Keratinocyte (primary cell): ENCODE data around the gene ADGRV1. TPM values are rescaled to one million over a fixed set of nuclear protein-coding genes. Genes with fewer than 3 reads are reported as not detected.

Experiments
- DNase-seq: peaks from one replicate; pipeline ENCODE4 v3.0.0-alpha.2; 2011; ENCODE audit warnings: low read depth, missing footprints, low spot score
- FAIRE-seq: peaks from 2 replicates; lab custom pipeline; 2011; peaks lifted over from hg19 to GRCh38; lab: Jason Lieb, UNC
- H2AFZ ChIP-seq: 2 replicates; pipeline ENCODE4 v1.6.0; 2012; ENCODE audit warnings: low read length, control low read depth, inconsistent platforms; ENCODE audit not compliant: control insufficient read depth
- H3K27ac ChIP-seq: 2 replicates; pipeline ENCODE4 v1.5.1; 2011; ENCODE audit warnings: low read length; ENCODE audit not compliant: control insufficient read depth, insufficient read depth
- H3K27me3 ChIP-seq: 3 replicates; pipeline ENCODE4 v1.6.0; 2011; ENCODE audit warnings: low read length; ENCODE audit not compliant: control insufficient read depth, insufficient read depth; ENCODE audit errors: extremely low read depth
- H3K36me3 ChIP-seq, 2 experiments: 2 replicates in 1 of 2; 3 replicates in 1 of 2; pipeline ENCODE4 v1.5.1; 2011; ENCODE audit warnings: low read length in 2 of 2, mild to moderate bottlenecking in 1 of 2; ENCODE audit not compliant: control insufficient read depth in 2 of 2, insufficient read depth in 2 of 2; ENCODE audit errors: extremely low read depth in 1 of 2
- H3K4me1 ChIP-seq: 3 replicates; pipeline ENCODE4 v1.5.1; 2011; ENCODE audit warnings: low read length; ENCODE audit not compliant: control insufficient read depth, insufficient read depth; ENCODE audit errors: extremely low read depth
- H3K4me2 ChIP-seq: 3 replicates; pipeline ENCODE4 v1.6.0; 2011; ENCODE audit warnings: low read depth, low read length; ENCODE audit not compliant: control insufficient read depth, insufficient read depth; ENCODE audit errors: extremely low read depth
- H3K4me3 ChIP-seq, 3 experiments: fragments of 200-600 bp in 1 of 3; sonication (generic) in 1 of 3; 2 replicates in 2 of 3; 3 replicates in 1 of 3; pipeline ENCODE4 v1.5.1; 2011 to 2016; ENCODE audit warnings: low read length in 3 of 3, mild to moderate bottlenecking in 3 of 3, control low read depth in 2 of 3, inconsistent platforms in 1 of 3, low read depth in 1 of 3, mixed read lengths in 1 of 3, mixed run types in 1 of 3, moderate library complexity in 1 of 3; ENCODE audit not compliant: control insufficient read depth in 2 of 3, insufficient read depth in 2 of 3; ENCODE audit errors: extremely low read depth in 1 of 3
- H3K79me2 ChIP-seq: 2 replicates; pipeline ENCODE4 v1.6.0; 2012; ENCODE audit warnings: low read length; ENCODE audit not compliant: control insufficient read depth, insufficient read depth
- H3K9ac ChIP-seq: 3 replicates; pipeline ENCODE4 v1.6.0; 2011; ENCODE audit warnings: low read length; ENCODE audit not compliant: control insufficient read depth, insufficient read depth; ENCODE audit errors: extremely low read depth
- H3K9me1 ChIP-seq: 3 replicates; pipeline ENCODE4 v1.6.0; 2011; ENCODE audit warnings: low read length; ENCODE audit not compliant: control insufficient read depth, insufficient read depth; ENCODE audit errors: extremely low read depth
- H3K9me3 ChIP-seq: 2 replicates; pipeline ENCODE4 v1.5.1; 2012; ENCODE audit warnings: low read depth, low read length; ENCODE audit not compliant: control insufficient read depth
- H4K20me1 ChIP-seq: 3 replicates; pipeline ENCODE4 v1.6.0; 2011; ENCODE audit warnings: low read length; ENCODE audit not compliant: control insufficient read depth, insufficient read depth; ENCODE audit errors: extremely low read depth
- EZH2 ChIP-seq: IDR thresholded peaks from one replicate; pipeline ENCODE4 v1.6.1; 2012; ENCODE audit warnings: inconsistent platforms, mild to moderate bottlenecking, low read length, moderate library complexity
- dilution Hi-C: fragments of 300-500 bp; cut with MboI; formaldehyde crosslinking; loops from one replicate; pipeline ENCODE4 v1.7.0; 2020; ENCODE audit warnings: low sequenced_read_pairs; ENCODE audit not compliant: extremely low pct_ligation_motif_present
- polyA plus RNA-seq, 5 experiments: library from polyadenylated mRNA; depleted of rRNA in 3 of 5; stranded (reverse) in 3 of 5; stranded (forward) in 1 of 5; unstranded in 1 of 5; fragments of >200 nt; gene quantifications; 1 replicate in 1 of 5; 2 replicates in 3 of 5; 3 replicates in 1 of 5; pipeline versions ENCODE4 v1.2.1 to v1.2.3, GENCODE V29; 2011 to 2012; ENCODE audit warnings: missing spikeins in 2 of 5, low read depth in 1 of 5, low replicate concordance in 1 of 5
- TF ChIP-seq, protein P1 (sequence below), 3 experiments: IDR thresholded peaks in 1 of 3; conservative IDR thresholded peaks in 1 of 3; optimal IDR thresholded peaks in 1 of 3; 2 replicates in 2 of 3; 3 replicates in 1 of 3; pipeline versions ENCODE3 to v1.5.1; 2011; ENCODE audit warnings: low read length in 3 of 3, mild to moderate bottlenecking in 3 of 3, moderate library complexity in 2 of 3, control low read depth in 1 of 3, inconsistent platforms in 1 of 3; ENCODE audit not compliant: insufficient read depth in 2 of 3; ENCODE audit errors: extremely low read depth in 1 of 3

ADGRV1 gene
- polyA plus RNA-seq, 1 donor (not counting 4 experiments of a cell fraction or from before 2014, with no cell fraction given): 0.05 TPM

DNA sequence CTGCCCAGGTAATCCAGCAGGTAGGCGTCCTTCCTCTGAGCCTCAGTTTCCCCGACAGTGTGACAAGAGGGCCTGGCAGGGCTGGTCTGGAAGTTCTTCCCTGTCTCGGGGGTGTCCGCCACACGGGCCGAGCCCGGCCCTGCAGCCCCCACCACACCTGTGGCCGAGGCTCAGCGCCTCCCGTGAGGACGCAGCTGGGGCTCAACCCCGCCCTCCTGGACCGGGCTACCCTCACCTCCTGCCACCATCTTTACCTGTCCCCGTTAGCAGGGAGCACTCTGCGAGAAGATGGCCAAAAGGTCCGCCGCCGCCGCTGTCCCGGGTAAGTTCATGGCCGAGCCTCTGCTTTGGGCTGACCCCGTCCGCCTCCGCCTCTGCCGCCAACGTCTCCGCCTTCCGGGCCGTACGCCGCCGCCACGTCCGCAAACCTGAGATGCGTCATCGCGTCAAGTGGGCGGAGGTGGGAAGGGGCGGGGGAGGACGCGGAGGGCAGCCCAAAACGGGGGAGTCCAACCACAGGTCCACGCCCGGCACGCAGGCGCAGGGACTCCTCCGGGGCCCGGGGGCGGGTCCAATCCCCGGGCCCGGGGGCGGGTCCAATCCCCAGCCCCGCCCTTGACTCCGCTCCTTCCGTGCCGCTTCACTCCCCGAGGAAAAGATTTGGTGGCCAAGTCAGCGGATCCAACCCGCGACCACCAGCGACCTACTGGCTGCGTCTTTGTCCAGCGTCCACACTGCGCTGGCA, 29.2 kb upstream of the ADGRV1 start, which contains the start of gene LYSMD3:
LYSMD3 (minus strand) TSS at position 391 of the 745 bp plus-strand sequence. CDS start 4,295 bp downstream, outside the sequence.
- H3K9ac ChIP-seq: peak within 1 kb of the TSS; percentile 95
- DNase-seq: peak; percentile 45
- H3K4me3 ChIP-seq: peak within 1 kb of the TSS; percentile 97 to 98 (median 97)
- no peak for TF ChIP-seq EZH2
- TF ChIP-seq, protein P1, sequence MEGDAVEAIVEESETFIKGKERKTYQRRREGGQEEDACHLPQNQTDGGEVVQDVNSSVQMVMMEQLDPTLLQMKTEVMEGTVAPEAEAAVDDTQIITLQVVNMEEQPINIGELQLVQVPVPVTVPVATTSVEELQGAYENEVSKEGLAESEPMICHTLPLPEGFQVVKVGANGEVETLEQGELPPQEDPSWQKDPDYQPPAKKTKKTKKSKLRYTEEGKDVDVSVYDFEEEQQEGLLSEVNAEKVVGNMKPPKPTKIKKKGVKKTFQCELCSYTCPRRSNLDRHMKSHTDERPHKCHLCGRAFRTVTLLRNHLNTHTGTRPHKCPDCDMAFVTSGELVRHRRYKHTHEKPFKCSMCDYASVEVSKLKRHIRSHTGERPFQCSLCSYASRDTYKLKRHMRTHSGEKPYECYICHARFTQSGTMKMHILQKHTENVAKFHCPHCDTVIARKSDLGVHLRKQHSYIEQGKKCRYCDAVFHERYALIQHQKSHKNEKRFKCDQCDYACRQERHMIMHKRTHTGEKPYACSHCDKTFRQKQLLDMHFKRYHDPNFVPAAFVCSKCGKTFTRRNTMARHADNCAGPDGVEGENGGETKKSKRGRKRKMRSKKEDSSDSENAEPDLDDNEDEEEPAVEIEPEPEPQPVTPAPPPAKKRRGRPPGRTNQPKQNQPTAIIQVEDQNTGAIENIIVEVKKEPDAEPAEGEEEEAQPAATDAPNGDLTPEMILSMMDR (optimal IDR thresholded peaks at IDR 0.05 in 1 of 3, IDR thresholded peaks at IDR 0.05 in 1 of 3, conservative IDR thresholded peaks at IDR 0.05 in 1 of 3; ENCODE audit: extremely low read depth in 1 of 3, insufficient read depth in 2 of 3, low read length in 3 of 3): no peak
- peaks cover 43% of the 10 kb centered on the region for H3K79me2 ChIP-seq
- H4K20me1 ChIP-seq: no peaks in the 10 kb centered on the region
- no peaks in the 10 kb centered on the region for H3K9me1 ChIP-seq
- H2AFZ ChIP-seq: peak within 1 kb of the TSS; percentile 100
- H3K27ac ChIP-seq: peak within 1 kb of the TSS; percentile 94
- peaks cover 0 to 4% of the 10 kb centered on the region in 2 experiments for H3K36me3 ChIP-seq
- H3K4me2 ChIP-seq: peak within 1 kb of the TSS; percentile 94
- peaks cover 4% of the 10 kb centered on the region for H3K27me3 ChIP-seq
- FAIRE-seq: no peak
- peaks cover 16% of the 10 kb centered on the region for H3K4me1 ChIP-seq
- dilution Hi-C loops: no loop called here
- H3K9me3 ChIP-seq: no peaks in the 10 kb centered on the region

DNA sequence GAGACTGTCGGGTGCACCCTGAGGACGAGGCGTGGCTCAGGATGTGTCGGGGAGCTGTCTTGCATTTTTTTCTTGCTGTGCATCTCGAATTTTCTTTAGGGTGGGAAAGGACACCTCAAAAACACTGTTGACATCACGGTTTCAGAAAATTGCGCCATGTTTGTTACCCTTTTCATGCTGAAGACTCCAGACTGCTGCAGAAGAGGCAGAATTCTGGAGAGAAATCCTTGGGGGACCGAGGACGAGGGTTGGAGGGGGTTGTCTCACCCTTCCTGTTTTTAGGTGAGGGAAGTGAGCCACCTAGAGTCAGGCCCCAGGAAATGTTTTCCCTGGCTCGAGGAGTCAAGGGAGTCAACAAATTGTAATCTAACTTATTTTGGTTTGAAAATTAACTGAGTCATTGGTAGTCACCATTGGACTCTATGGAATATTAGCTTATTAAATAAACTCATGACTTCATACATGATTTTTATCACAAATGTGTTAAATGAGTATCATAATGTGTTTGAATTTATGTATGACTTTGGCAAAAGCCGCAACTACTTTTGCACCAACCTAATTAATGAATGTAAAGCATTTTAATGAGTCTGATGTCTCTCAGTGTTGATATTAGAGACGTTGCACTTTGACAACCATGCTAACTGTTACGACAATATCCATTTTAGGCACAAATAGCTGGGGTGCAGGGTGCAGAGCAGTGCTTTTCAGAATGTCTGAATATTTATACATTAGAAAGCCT, 28.5 kb upstream of the ADGRV1 start:
- no peak for DNase-seq
- FAIRE-seq: peak; percentile 63
- Histone ChIP-seq H3K27ac (peak overlapping the region; percentile 80), H3K9me1 (no peaks in the 10 kb centered on the region), H3K4me1 (peaks cover 16% of the 10 kb centered on the region), H3K79me2 (peaks cover 40% of the 10 kb centered on the region), H2AFZ (peak overlapping the region; percentile 100), H3K27me3 (peaks cover 4% of the 10 kb centered on the region), H3K9ac (peak overlapping the region; percentile 95), H3K4me2 (peak overlapping the region; percentile 94), H3K4me3 (peak overlapping the region; percentile 97 to 98 (median 97)), H4K20me1 (no peaks in the 10 kb centered on the region), H3K9me3 (no peaks in the 10 kb centered on the region), H3K36me3 (peaks cover 0 to 1% of the 10 kb centered on the region in 2 experiments)
- dilution Hi-C loops: no loop called here
- TF ChIP-seq, protein P1 (optimal IDR thresholded peaks at IDR 0.05 in 1 of 3, IDR thresholded peaks at IDR 0.05 in 1 of 3, conservative IDR thresholded peaks at IDR 0.05 in 1 of 3; ENCODE audit: extremely low read depth in 1 of 3, insufficient read depth in 2 of 3, low read length in 3 of 3): peak; percentile 67 to 82 (median 79)
- no peak for TF ChIP-seq EZH2
